ENCODE data around the gene TMEM217.

DNA sequence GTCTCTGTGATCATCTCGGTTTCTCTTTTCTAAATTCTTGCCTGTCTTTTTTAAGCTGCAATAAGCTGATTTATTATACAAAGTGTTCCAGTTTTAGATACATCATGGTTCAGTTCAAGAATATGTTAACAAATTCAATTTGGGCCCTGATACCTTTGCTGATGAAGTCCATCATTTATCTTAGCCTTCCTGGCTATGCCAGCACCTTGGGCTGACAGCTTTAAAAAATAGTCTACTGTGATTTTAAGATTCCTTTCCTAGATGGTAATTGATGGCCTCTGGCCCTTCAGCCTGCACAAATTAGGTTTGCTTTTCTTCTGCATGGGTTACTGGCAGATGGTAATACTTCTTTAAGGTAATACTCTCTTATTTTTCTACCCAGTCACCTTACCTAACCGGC is 7.1 kb upstream of the TMEM217 start:
- TF ChIP-seq, protein P1, sequence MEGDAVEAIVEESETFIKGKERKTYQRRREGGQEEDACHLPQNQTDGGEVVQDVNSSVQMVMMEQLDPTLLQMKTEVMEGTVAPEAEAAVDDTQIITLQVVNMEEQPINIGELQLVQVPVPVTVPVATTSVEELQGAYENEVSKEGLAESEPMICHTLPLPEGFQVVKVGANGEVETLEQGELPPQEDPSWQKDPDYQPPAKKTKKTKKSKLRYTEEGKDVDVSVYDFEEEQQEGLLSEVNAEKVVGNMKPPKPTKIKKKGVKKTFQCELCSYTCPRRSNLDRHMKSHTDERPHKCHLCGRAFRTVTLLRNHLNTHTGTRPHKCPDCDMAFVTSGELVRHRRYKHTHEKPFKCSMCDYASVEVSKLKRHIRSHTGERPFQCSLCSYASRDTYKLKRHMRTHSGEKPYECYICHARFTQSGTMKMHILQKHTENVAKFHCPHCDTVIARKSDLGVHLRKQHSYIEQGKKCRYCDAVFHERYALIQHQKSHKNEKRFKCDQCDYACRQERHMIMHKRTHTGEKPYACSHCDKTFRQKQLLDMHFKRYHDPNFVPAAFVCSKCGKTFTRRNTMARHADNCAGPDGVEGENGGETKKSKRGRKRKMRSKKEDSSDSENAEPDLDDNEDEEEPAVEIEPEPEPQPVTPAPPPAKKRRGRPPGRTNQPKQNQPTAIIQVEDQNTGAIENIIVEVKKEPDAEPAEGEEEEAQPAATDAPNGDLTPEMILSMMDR (IDR thresholded peaks at IDR 0.05) = no peak
- TF ChIP-seq POLR2AphosphoS5 (IDR thresholded peaks at IDR 0.05) (no peak), POLR2A (IDR thresholded peaks at IDR 0.05) (no peak)
